Measurements from ENCODE around the gene RDH12. TPM values are rescaled to one million over a fixed set of nuclear protein-coding genes. Genes with fewer than 3 reads are reported as not detected.

Gene RDH12
- total and polyA plus RNA-seq, 2 experiments from 2014 or later = not detected

DNA sequence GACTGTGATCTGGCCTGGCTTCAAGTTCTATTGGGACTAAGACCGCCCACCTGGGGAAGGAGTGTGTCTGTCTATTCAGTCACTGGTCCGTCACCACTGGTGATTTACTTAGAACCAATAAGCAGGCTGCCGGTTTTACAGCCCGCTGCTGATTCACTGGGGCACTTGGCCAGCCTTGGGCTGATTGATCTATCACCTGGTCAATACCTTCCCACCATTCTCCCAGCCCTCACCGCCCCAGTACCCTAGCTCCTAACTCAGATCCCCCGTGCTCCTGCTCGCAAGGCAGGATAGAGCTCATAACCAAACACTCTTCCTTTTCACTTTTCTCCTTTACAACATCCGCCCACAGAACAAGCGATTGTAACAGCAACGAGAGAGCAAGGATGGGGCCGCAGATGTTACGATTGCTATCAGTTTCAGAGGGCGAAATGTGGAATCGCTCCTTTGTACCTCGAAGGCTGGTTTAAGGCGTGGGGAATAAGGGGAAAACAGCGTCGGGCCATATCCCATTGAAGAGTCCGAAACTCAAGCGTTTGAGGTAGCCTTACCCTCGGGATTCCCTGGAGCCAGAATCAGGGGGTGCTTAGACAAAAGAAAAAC lies 6.8 kb upstream of the RDH12 start:
- H3K9me3 ChIP-seq (ENCODE audit: low read depth) = no peaks in the 10 kb centered on the region
- DNase-seq = peak; percentile 98
- peak overlapping the region; percentile 77 for H3K27ac ChIP-seq
- no peaks in the 10 kb centered on the region for H3K27me3 ChIP-seq (replicated peaks; ENCODE audit: insufficient read depth)
- TF ChIP-seq EZH2phosphoT487 (IDR thresholded peaks at IDR 0.05; ENCODE audit: insufficient read depth, low read depth) (no peak), EZH2 (IDR thresholded peaks at IDR 0.05; ENCODE audit: insufficient read depth, poor library complexity, severe bottlenecking) (no peak)
- peaks cover 5% of the 10 kb centered on the region; the same call in 1 of the 2 replicates for H3F3A ChIP-seq (ENCODE audit: insufficient read depth)
- peaks cover 4% of the 10 kb centered on the region; the same call in 1 of the 2 replicates for H4K20me1 ChIP-seq (ENCODE audit: insufficient read depth)
- H3K9me2 ChIP-seq (ENCODE audit: insufficient read depth) = no peaks in the 10 kb centered on the region
- H3K4me2 ChIP-seq (ENCODE audit: unreplicated experiment) = peak overlapping the region; percentile 91
- H3K4me3 ChIP-seq = peak overlapping the region; percentile 100
- H3K4me1 ChIP-seq (ENCODE audit: insufficient read depth) = peaks cover 11% of the 10 kb centered on the region; the same call in 1 of the 2 replicates
- 1% methylated on average over 21 of the region's 21 CpGs for WGBS, 2 experiments (ENCODE audit: low coverage in 1 of 2, low lambda C conversion rate in 2 of 2, missing lambda C conversion rate in 2 of 2)
- H3K36me3 ChIP-seq (ENCODE audit: low read depth) = peaks cover 24% of the 10 kb centered on the region; the same call in 1 of the 2 replicates
- peak overlapping the region; percentile 92 for H2AFZ ChIP-seq
- H3K9ac ChIP-seq = peak overlapping the region; percentile 88
- peaks cover 46% of the 10 kb centered on the region for H3K79me2 ChIP-seq (ENCODE audit: insufficient read depth)
- in situ Hi-C loops (cut with MboI) = no loop called here

DNA sequence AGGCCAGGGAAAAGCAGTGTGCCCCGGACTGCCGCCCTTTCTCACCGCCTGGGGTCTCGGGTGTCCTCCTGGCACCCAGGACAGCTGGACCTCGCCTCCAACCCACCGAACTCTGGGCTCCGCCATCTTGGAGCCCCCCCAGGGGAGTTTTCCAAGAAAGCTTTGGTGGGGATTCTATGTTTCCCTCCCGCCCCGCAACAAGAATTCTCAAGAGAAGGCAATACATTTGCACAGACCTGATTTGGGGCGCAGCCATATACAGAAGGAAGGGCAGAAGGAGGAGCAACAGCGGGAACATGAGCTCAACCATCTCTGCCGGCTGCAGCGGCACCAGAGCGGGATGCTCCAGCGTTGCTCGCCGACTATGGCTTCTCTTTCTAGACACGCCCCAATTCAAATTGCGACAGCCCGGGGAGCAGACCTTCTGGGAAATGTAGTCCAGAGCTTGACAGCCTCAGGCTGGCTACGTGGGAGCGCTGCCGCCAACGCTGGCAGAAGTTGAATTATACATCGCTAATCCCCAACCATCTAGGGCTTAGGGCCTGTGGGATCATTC lies 6.2 kb upstream of the RDH12 start, which contains the start of gene RDH11:
Gene RDH11 (minus strand): TSS at position 371 of the 556 bp plus-strand sequence. CDS start 61 bp downstream, at position 310.
- Histone ChIP-seq H3K9ac (peak within 1 kb of the TSS; percentile 88), H3K79me2 (ENCODE audit: insufficient read depth) (peaks cover 41% of the 10 kb centered on the region), H2AFZ (peak within 1 kb of the TSS; percentile 92), H3K4me1 (ENCODE audit: insufficient read depth) (peaks cover 11% of the 10 kb centered on the region; the same call in 1 of the 2 replicates), H3F3A (ENCODE audit: insufficient read depth) (peaks cover 5% of the 10 kb centered on the region; the same call in 1 of the 2 replicates), H3K4me3 (peak within 1 kb of the TSS; percentile 100), H3K27ac (peak within 1 kb of the TSS; percentile 77), H3K36me3 (ENCODE audit: low read depth) (peaks cover 18% of the 10 kb centered on the region; the same call in 1 of the 2 replicates), H3K9me2 (ENCODE audit: insufficient read depth) (no peaks in the 10 kb centered on the region), H3K4me2 (ENCODE audit: unreplicated experiment) (peak within 1 kb of the TSS; percentile 91), H4K20me1 (ENCODE audit: insufficient read depth) (peaks cover 4% of the 10 kb centered on the region; the same call in 1 of the 2 replicates), H3K27me3 (replicated peaks; ENCODE audit: insufficient read depth) (no peaks in the 10 kb centered on the region), H3K9me3 (ENCODE audit: low read depth) (no peaks in the 10 kb centered on the region)
- in situ Hi-C loops (cut with MboI) = no loop called here
- TF ChIP-seq EZH2 (IDR thresholded peaks at IDR 0.05; ENCODE audit: insufficient read depth, poor library complexity, severe bottlenecking) = no peak
- no peak for TF ChIP-seq EZH2phosphoT487 (IDR thresholded peaks at IDR 0.05; ENCODE audit: insufficient read depth, low read depth)
- peak; percentile 97 for DNase-seq
- 1 to 2% methylated on average over 23 to 25 of the region's 25 CpGs for whole genome bisulfite sequencing, 2 experiments (ENCODE audit: low coverage in 1 of 2, low lambda C conversion rate in 2 of 2, missing lambda C conversion rate in 2 of 2)

DNA sequence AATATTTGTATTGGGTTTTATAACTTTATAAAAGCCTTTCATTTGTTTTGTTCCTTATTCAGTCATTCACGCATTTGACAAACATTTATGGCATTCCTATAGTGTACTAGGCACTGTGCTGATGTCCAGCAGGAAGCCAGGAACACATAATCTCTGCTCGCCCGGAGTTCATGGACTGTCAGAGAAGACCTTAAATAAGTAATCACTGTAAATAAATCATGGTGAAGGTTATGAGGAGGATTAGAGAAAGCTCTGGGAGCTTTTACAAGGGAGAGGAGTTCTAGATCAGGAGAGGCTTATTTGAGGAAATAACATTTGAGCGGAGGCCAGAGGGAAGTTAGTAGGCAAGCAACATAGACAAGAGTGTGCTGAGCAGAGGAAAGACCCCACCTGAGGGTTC lies 4.7 kb upstream of the RDH12 start:
- H3K4me1 ChIP-seq (ENCODE audit: insufficient read depth) = peaks cover 18% of the 10 kb centered on the region; the same call in 1 of the 2 replicates
- TF ChIP-seq EZH2 (IDR thresholded peaks at IDR 0.05; ENCODE audit: insufficient read depth, poor library complexity, severe bottlenecking) = no peak
- TF ChIP-seq EZH2phosphoT487 (IDR thresholded peaks at IDR 0.05; ENCODE audit: insufficient read depth, low read depth) = no peak
- H4K20me1 ChIP-seq (ENCODE audit: insufficient read depth) = peaks cover 4% of the 10 kb centered on the region; the same call in 1 of the 2 replicates
- H3K9me2 ChIP-seq (ENCODE audit: insufficient read depth) = no peaks in the 10 kb centered on the region; the same call in 1 of the 2 replicates
- DNase-seq = no peak
- 81 to 89% methylated on average over 4 of the region's 4 CpGs for WGBS, 2 experiments (ENCODE audit: low coverage in 1 of 2, low lambda C conversion rate in 2 of 2, missing lambda C conversion rate in 2 of 2)
- H3K27me3 ChIP-seq (replicated peaks; ENCODE audit: insufficient read depth) = no peaks in the 10 kb centered on the region
- no peaks in the 10 kb centered on the region for H3K9me3 ChIP-seq (ENCODE audit: low read depth)
- peaks cover 5% of the 10 kb centered on the region; the same call in 1 of the 2 replicates for H3K36me3 ChIP-seq (ENCODE audit: low read depth)
- H3K9ac ChIP-seq = no peak overlapping the region
- in situ Hi-C loops (cut with MboI) = no loop called here
- H3K27ac ChIP-seq = no peak overlapping the region
- peak overlapping the region; percentile 31; the same call in 1 of the 2 replicates for H2AFZ ChIP-seq
- no peak overlapping the region for H3K4me3 ChIP-seq
- peaks cover 26% of the 10 kb centered on the region for H3K79me2 ChIP-seq (ENCODE audit: insufficient read depth)
- H3K4me2 ChIP-seq (ENCODE audit: unreplicated experiment) = no peak overlapping the region
- H3F3A ChIP-seq (ENCODE audit: insufficient read depth) = peaks cover 5% of the 10 kb centered on the region; the same call in 1 of the 2 replicates

DNA sequence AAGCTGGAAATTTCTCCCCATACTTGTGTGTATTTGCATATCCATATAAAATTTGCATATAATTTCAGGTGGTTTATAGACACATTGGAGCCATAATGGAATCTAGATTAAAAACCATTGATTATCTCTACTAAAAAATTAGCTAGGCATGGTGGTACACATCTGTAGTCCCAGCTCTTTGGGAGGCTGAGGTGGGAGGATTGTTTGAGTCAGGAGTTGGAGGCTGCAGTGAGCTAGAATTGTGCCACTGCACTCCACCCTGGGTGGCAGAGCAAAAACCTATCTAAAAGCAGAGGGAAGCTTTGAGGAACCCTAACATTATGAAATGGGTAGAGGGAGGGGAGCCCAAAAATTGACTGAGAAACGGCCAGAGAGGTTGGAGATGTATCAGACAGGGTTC lies 3.5 kb upstream of the RDH12 start:
- no peak for DNase-seq
- in situ Hi-C loops (cut with MboI) = no loop called here
- no peak overlapping the region for H3K27ac ChIP-seq
- H3F3A ChIP-seq (ENCODE audit: insufficient read depth) = peaks cover 5% of the 10 kb centered on the region; the same call in 1 of the 2 replicates
- no peak overlapping the region for H3K9ac ChIP-seq
- TF ChIP-seq EZH2phosphoT487 (IDR thresholded peaks at IDR 0.05; ENCODE audit: insufficient read depth, low read depth) = no peak
- TF ChIP-seq EZH2 (IDR thresholded peaks at IDR 0.05; ENCODE audit: insufficient read depth, poor library complexity, severe bottlenecking) = no peak
- H2AFZ ChIP-seq = 0 out of 2 replicates have a peak overlapping the region, but pooled peaks have one; percentile 6
- peaks cover 13% of the 10 kb centered on the region; the same call in 1 of the 2 replicates for H3K4me1 ChIP-seq (ENCODE audit: insufficient read depth)
- no peaks in the 10 kb centered on the region for H3K36me3 ChIP-seq (ENCODE audit: low read depth)
- H3K4me2 ChIP-seq (ENCODE audit: unreplicated experiment) = no peak overlapping the region
- H3K79me2 ChIP-seq (ENCODE audit: insufficient read depth) = peaks cover 14% of the 10 kb centered on the region
- H3K27me3 ChIP-seq (replicated peaks; ENCODE audit: insufficient read depth) = no peaks in the 10 kb centered on the region
- WGBS, 2 experiments (ENCODE audit: low coverage in 1 of 2, low lambda C conversion rate in 2 of 2, missing lambda C conversion rate in 2 of 2) = 45 to 57% methylated on average over 1 of the region's 1 CpG
- H4K20me1 ChIP-seq (ENCODE audit: insufficient read depth) = peaks cover 4% of the 10 kb centered on the region; the same call in 1 of the 2 replicates
- H3K4me3 ChIP-seq = no peak overlapping the region
- H3K9me3 ChIP-seq (ENCODE audit: low read depth) = no peaks in the 10 kb centered on the region
- no peaks in the 10 kb centered on the region; the same call in 1 of the 2 replicates for H3K9me2 ChIP-seq (ENCODE audit: insufficient read depth)
